PC-3 (cell line): ENCODE data around the gene HNRNPF. TPM values are rescaled to one million over a fixed set of nuclear protein-coding genes. Genes with fewer than 3 reads are reported as not detected.
"Not testable (repeated sequence)": the region's sequence is repeated elsewhere in the genome, so short reads cannot be mapped to it uniquely, and the experiment has no call there.

ENCODE experiments used
- ATAC-seq: fragments of 200-7000 bp; cut with Tn5 transposase; 2 replicates; pipeline ENCODE4 v1.9.1; 2020; ENCODE audit warnings: mild to moderate bottlenecking, moderate library complexity
- BruUV-seq: library from RNA; stranded (reverse); fragments of 400-500 nt; replicated peaks from 2 replicates; lab custom pipeline; 2021; lab: Mats Ljungman, UMichigan
- CTCF ChIA-PET: fragments of 300-600 bp; sonication (Branson Sonifier 250); formaldehyde crosslinking; loops from one replicate; lab custom pipeline; 2022; ENCODE audit warnings: antibody characterized with exemption; lab: Charles Lee
- POLR2A ChIA-PET: fragments of 300-600 bp; sonication (Branson Sonifier 250); formaldehyde crosslinking; loops from one replicate; lab custom pipeline; 2022; ENCODE audit warnings: antibody characterized with exemption; ENCODE audit not compliant: unreplicated experiment; lab: Charles Lee
- DNase-seq: peaks from one replicate; pipeline ENCODE4 v3.0.0-alpha.2; 2015
- H2AFZ ChIP-seq: fragments of 300-600 bp; sonication (generic); 2 replicates; pipeline ENCODE4 v1.6.0; 2016; ENCODE audit warnings: antibody characterized with exemption, low read length
- H3F3A ChIP-seq: fragments of 300-600 bp; sonication (generic); one replicate; pipeline ENCODE4 v1.6.0; 2017; ENCODE audit warnings: antibody characterized with exemption, low read length, control low read depth, mild to moderate bottlenecking; ENCODE audit not compliant: unreplicated experiment
- H3K27ac ChIP-seq: fragments of 300-600 bp; sonication (generic); 2 replicates; pipeline ENCODE4 v1.5.1; 2016; ENCODE audit warnings: mild to moderate bottlenecking, low read length
- H3K27me3 ChIP-seq: fragments of 300-600 bp; sonication (generic); 2 replicates; pipeline ENCODE4 v1.6.1; 2016; ENCODE audit warnings: low read length, mixed read lengths
- H3K36me3 ChIP-seq: fragments of 300-600 bp; sonication (generic); 2 replicates; pipeline ENCODE4 v1.6.1; 2016; ENCODE audit warnings: low read depth, mixed run types, low read length, mixed read lengths
- H3K4me1 ChIP-seq: fragments of 300-600 bp; sonication (generic); 2 replicates; pipeline ENCODE4 v1.5.1; 2016; ENCODE audit warnings: low read length; ENCODE audit not compliant: insufficient read depth
- H3K4me2 ChIP-seq: fragments of 300-600 bp; sonication (generic); 2 replicates; pipeline ENCODE4 v1.6.0; 2016; ENCODE audit warnings: low read length
- H3K4me3 ChIP-seq: fragments of 300-600 bp; sonication (generic); 2 replicates; pipeline ENCODE4 v1.5.1; 2016; ENCODE audit warnings: mild to moderate bottlenecking, low read length, mixed read lengths
- H3K79me2 ChIP-seq: fragments of 300-600 bp; sonication (generic); 2 replicates; pipeline ENCODE4 v1.6.1; 2017; ENCODE audit warnings: low read length, mixed read lengths
- H3K9ac ChIP-seq: fragments of 300-600 bp; sonication (generic); 2 replicates; pipeline ENCODE4 v1.6.0; 2016; ENCODE audit warnings: mild to moderate bottlenecking, low read length
- H3K9me2 ChIP-seq: fragments of 300-600 bp; sonication (generic); replicated peaks from 2 replicates; pipeline ENCODE4 v1.6.1; 2016; ENCODE audit warnings: mixed run types, low read length, mixed read lengths
- H3K9me3 ChIP-seq: fragments of 300-600 bp; sonication (generic); 2 replicates; pipeline ENCODE4 v1.6.1; 2016; ENCODE audit warnings: low read length, mixed read lengths
- H4K20me1 ChIP-seq: fragments of 300-600 bp; sonication (generic); 2 replicates; pipeline ENCODE4 v1.6.1; 2016; ENCODE audit warnings: low read length, mixed read lengths
- CTCF ChIP-seq: fragments of 300-600 bp; sonication (generic); conservative IDR thresholded peaks from 2 replicates; pipeline ENCODE4 v1.5.1; 2017; ENCODE audit warnings: antibody characterized with exemption, low read depth, mild to moderate bottlenecking, low read length
- EZH2 ChIP-seq: fragments of 300-600 bp; sonication (generic); IDR thresholded peaks from one replicate; pipeline ENCODE4 v1.6.1; 2017; ENCODE audit warnings: antibody characterized with exemption, mild to moderate bottlenecking, low read length; ENCODE audit not compliant: unreplicated experiment
- EZH2phosphoT487 ChIP-seq: fragments of 300-600 bp; sonication (generic); IDR thresholded peaks from 2 replicates; pipeline ENCODE4 v1.6.1; 2018; ENCODE audit warnings: mild to moderate bottlenecking, antibody characterized with exemption, low read length, borderline replicate concordance
- intact Hi-C: fragments of 100-400 bp; cut with micrococcal nuclease; formaldehyde crosslinking; loops from 2 replicates; pipeline ENCODE4 v1.9.0; 2023
- total RNA-seq: library from RNA; depleted of rRNA; stranded (reverse); fragments of >200 nt; gene quantifications from 2 replicates; pipeline ENCODE4 v1.2.3, GENCODE V29; 2014

The HNRNPF gene
- total RNA-seq, 1 experiment from 2014 or later = 421 TPM

- Histone ChIP-seq H2AFZ (no peak overlapping the region), H3K4me3 (no peak overlapping the region), H4K20me1 (no peaks in the 10 kb centered on the region), H3K36me3 (no peaks in the 10 kb centered on the region), H3K9me3 (no peaks in the 10 kb centered on the region), H3F3A (no peaks in the 10 kb centered on the region), H3K79me2 (0 out of 2 replicates have a peak, but pooled peaks cover 8% of the 10 kb centered on the region), H3K27me3 (no peaks in the 10 kb centered on the region), H3K4me2 (no peak overlapping the region), H3K4me1 (peaks cover 14% of the 10 kb centered on the region; the same call in 1 of the 2 replicates), H3K9me2 (no peaks in the 10 kb centered on the region), H3K9ac (no peak overlapping the region), H3K27ac (no peak overlapping the region)
- CTCF ChIA-PET = interaction anchor here (0.6 kb wide), 1 partner anchor 10 kb away, joined by 4 read pairs; no protein-coding TSS in a partner anchor
- POLR2A ChIA-PET = interaction anchor here (0.6 kb wide), 1 partner anchor 63 kb away, joined by 3 read pairs; no protein-coding TSS in a partner anchor
- ATAC-seq (no peak), DNase-seq (no peak)
- TF ChIP-seq CTCF (no peak), EZH2 (no peak), EZH2phosphoT487 (no peak)
- no TSS peak for BruUV-seq
- intact Hi-C loops = no loop called here
Measured at GRCh38 chr10:43453266-43453831, 44.4 kb upstream of the HNRNPF start.

GRCh38 chr10:43452356-43452914 lies 43.4 kb upstream of the HNRNPF start:
- no peak for ATAC-seq
- Histone ChIP-seq H3K27me3 (no peaks in the 10 kb centered on the region), H3K79me2 (0 out of 2 replicates have a peak, but pooled peaks cover 8% of the 10 kb centered on the region), H4K20me1 (no peaks in the 10 kb centered on the region), H3K36me3 (no peaks in the 10 kb centered on the region), H3K4me1 (peaks cover 14% of the 10 kb centered on the region; the same call in 1 of the 2 replicates), H3K27ac (no peak overlapping the region), H2AFZ (no peak overlapping the region), H3K4me3 (no peak overlapping the region), H3F3A (no peaks in the 10 kb centered on the region), H3K9me2 (no peaks in the 10 kb centered on the region), H3K4me2 (no peak overlapping the region), H3K9ac (no peak overlapping the region), H3K9me3 (no peaks in the 10 kb centered on the region)
- CTCF ChIA-PET = no interaction called here
- POLR2A ChIA-PET = no interaction called here
- TF ChIP-seq EZH2phosphoT487 (no peak), EZH2 (no peak), CTCF (no peak)
- DNase-seq = no peak
- BruUV-seq = no TSS peak
- intact Hi-C loops = no loop called here

GRCh38 chr10:43448742-43449141 lies 39.8 kb upstream of the HNRNPF start:
- no peak overlapping the region for H3K27ac ChIP-seq
- no peaks in the 10 kb centered on the region for H3K27me3 ChIP-seq
- no TSS peak for BruUV-seq
- H3K9ac ChIP-seq = no peak overlapping the region
- no peaks in the 10 kb centered on the region for H3K9me3 ChIP-seq
- CTCF ChIA-PET = interaction anchor here (0.6 to 0.7 kb wide), 2 partner anchors 14 to 45 kb away, joined by 3 to 5 read pairs; no protein-coding TSS in a partner anchor
- no peaks in the 10 kb centered on the region for H3K79me2 ChIP-seq
- intact Hi-C loops = no loop called here
- TF ChIP-seq EZH2 (no peak), CTCF (no peak), EZH2phosphoT487 (no peak)
- H3K4me2 ChIP-seq = no peak overlapping the region
- H3K9me2 ChIP-seq = no peaks in the 10 kb centered on the region
- H3F3A ChIP-seq = no peaks in the 10 kb centered on the region
- no peak for ATAC-seq
- POLR2A ChIA-PET = interaction anchor here (0.7 kb wide), 1 partner anchor 34 kb away, joined by 7 read pairs; no protein-coding TSS in a partner anchor
- H4K20me1 ChIP-seq = no peaks in the 10 kb centered on the region
- H2AFZ ChIP-seq = no peak overlapping the region
- H3K4me1 ChIP-seq = no peaks in the 10 kb centered on the region
- no peaks in the 10 kb centered on the region for H3K36me3 ChIP-seq
- DNase-seq = no peak
- no peak overlapping the region for H3K4me3 ChIP-seq

- intact Hi-C loops, H3K79me2 ChIP-seq, ATAC-seq, CTCF ChIA-PET, H3K9me2 ChIP-seq, POLR2A ChIA-PET, H3K4me3 ChIP-seq, H3K27me3 ChIP-seq, H2AFZ ChIP-seq, H3K9ac ChIP-seq, H3F3A ChIP-seq, H3K36me3 ChIP-seq, DNase-seq, BruUV-seq, H4K20me1 ChIP-seq, H3K27ac ChIP-seq, H3K4me1 ChIP-seq, H3K9me3 ChIP-seq, H3K4me2 ChIP-seq: not testable (repeated sequence)
Measured at GRCh38 chr10:43446219-43447017, 37.4 kb upstream of the HNRNPF start.
